Amygdala (tissue), 56 donors: ENCODE data around the gene GTF2H2.
"Not testable (repeated sequence)": the region's sequence is repeated elsewhere in the genome, so short reads cannot be mapped to it uniquely, and the experiment has no call there.

Experiments
- DNase-seq, 56 donors: peaks; one replicate each; lab custom pipeline; 2025; lab: John Stamatoyannopoulos, UW

The GTF2H2 gene

DNA sequence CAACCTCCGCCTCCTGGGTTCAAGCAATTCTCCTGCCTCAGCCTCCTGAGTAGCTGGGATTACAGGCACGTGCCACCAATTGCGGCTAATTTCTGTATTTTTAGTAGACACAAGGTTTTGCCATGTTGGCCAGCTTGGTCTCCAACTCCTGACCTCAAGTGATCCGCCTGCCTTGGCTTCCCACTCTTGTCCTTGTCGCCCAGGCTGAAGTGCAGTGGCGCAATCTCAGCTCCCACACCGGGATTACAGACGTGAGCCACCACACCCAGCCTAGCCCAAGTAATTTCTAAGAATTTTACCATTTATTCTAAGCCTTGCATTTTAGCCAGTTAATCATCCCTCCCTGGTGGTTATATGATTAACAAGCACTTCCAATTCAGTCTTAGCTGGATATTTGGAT is 53.3 kb downstream of the GTF2H2 start:
- no peak for DNase-seq

DNA sequence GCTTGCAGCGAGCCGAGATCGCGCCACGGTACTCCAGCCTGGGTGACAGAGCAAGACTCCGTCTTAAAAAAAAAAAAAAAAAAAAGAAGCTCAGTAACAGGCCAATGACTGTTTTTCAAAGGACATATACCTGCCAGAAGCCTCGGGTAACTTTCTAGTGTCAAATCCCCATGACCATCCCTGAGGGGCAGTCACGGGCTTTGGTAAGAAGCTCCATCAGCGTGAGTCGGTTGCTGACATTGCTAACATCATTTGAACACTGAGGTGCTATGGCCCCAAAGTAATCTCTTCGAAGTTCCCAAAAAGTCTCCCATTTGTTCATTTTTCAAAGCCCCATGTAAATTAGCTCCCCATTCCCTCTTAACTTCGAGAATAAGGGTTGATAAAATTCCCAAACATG is 53.9 kb downstream of the GTF2H2 start:
- DNase-seq: no peak

DNA sequence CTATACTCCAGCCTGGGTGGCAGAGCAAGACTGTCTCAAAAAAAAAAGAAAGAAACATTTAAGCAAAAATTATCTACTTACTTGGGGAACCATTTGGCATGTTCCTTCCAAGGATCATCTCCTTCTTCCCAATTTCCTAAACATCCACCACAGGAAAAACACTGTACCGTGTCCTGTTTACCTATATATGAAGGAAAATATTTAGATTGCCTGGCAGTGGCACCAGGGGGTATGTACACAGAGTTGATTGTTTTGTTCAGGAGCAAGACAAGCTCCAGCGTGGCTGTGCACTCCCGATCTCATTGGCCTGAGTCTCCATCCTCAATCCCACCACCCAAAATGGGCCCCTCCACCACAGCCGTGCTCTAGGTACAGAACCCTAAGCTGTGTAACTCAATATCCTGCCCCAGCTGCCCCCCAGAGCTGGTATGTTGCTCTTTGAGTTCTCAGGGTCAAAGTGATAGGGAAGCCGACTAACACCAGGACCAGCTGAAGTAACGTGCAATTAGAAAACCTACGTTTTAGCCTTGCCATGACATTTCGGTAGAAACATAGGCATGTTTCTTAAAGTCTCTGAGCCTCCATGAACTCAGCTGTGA is 56.2 kb downstream of the GTF2H2 start:
- DNase-seq: no peak

DNA sequence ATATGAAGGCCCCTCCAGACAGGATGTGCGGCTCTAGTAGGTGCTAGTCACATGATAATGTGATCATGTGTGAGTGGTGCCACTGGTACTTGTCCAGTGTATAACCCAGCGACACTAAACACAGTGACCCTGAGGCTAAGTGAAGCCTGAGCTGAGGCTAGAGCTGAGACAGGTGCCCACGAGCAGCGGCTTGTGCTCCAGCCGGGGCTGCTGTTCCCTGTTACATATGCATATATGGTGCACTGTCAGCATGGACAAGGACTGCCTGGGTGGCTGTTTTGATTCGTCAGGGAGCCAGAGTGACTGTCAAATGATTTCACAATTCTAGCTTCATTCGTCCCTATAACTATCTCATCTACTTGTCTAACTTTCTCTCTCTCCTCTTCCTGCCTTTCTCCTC is 60.5 kb downstream of the GTF2H2 start:
- DNase-seq: not testable (repeated sequence)
